Brain microvascular endothelial cell (primary cell): ENCODE data around the gene REST.
"Not testable (repeated sequence)": the region's sequence is repeated elsewhere in the genome, so short reads cannot be mapped to it uniquely, and the experiment has no call there.

Experiments used
- DNase-seq: peaks from one replicate; pipeline ENCODE4 v3.0.0-alpha.2; 2020
- H3K27ac ChIP-seq: fragments of 250-450 bp; sonication (Bioruptor Pico); 2 replicates; pipeline ENCODE4 v1.5.1; 2020; ENCODE audit warnings: mild to moderate bottlenecking, moderate library complexity
- H3K27me3 ChIP-seq: fragments of 250-450 bp; sonication (Bioruptor Pico); replicated peaks from 2 replicates; pipeline ENCODE4 v1.5.1; 2020; ENCODE audit warnings: mild to moderate bottlenecking
- H3K36me3 ChIP-seq: fragments of 250-450 bp; sonication (Bioruptor Pico); replicated peaks from 2 replicates; pipeline ENCODE4 v1.5.1; 2020; ENCODE audit warnings: mild to moderate bottlenecking
- H3K4me3 ChIP-seq: 2 replicates; pipeline ENCODE4 v1.5.1; 2011; ENCODE audit warnings: low read depth, mild to moderate bottlenecking, control low read depth, low read length, moderate library complexity
- in situ Hi-C: cut with HindIII; loops from 2 replicates; pipeline ENCODE4 v1.10.0; 2017; ENCODE audit warnings: low sequenced_read_pairs, low pct_ligation_motif_present
- TF ChIP-seq, protein P1 (sequence below): IDR thresholded peaks from 2 replicates; pipeline ENCODE4 v1.5.1; 2011; ENCODE audit warnings: low read depth, mild to moderate bottlenecking, moderate library complexity, low read length, control low read depth, inconsistent platforms; ENCODE audit errors: missing control alignments

Gene REST

DNA sequence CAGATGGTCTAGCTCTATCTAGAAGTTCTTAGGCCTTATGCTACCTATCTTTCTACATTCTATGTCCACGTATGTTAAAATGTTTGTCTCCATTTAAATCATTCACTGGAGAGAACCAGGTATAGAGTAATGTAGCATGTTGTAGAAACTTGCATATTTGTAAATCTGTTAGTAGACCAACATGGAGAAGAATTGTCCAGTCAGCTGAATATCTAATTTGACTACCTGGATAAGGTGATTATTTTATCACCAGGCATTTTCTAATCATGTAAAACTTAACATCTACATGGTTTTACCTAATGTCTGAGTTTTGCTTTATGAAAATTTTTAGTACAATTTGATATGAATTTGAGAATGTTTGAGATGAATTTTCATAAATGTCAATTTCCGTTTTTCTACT lies 19.5 kb downstream of the REST start:
- Histone ChIP-seq H3K36me3 (peaks cover 29% of the 10 kb centered on the region), H3K27ac (no peak overlapping the region), H3K4me3 (no peak overlapping the region), H3K27me3 (no peaks in the 10 kb centered on the region)
- TF ChIP-seq, protein P1, sequence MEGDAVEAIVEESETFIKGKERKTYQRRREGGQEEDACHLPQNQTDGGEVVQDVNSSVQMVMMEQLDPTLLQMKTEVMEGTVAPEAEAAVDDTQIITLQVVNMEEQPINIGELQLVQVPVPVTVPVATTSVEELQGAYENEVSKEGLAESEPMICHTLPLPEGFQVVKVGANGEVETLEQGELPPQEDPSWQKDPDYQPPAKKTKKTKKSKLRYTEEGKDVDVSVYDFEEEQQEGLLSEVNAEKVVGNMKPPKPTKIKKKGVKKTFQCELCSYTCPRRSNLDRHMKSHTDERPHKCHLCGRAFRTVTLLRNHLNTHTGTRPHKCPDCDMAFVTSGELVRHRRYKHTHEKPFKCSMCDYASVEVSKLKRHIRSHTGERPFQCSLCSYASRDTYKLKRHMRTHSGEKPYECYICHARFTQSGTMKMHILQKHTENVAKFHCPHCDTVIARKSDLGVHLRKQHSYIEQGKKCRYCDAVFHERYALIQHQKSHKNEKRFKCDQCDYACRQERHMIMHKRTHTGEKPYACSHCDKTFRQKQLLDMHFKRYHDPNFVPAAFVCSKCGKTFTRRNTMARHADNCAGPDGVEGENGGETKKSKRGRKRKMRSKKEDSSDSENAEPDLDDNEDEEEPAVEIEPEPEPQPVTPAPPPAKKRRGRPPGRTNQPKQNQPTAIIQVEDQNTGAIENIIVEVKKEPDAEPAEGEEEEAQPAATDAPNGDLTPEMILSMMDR: no peak
- in situ Hi-C loops: no loop called here
- no peak for DNase-seq

DNA sequence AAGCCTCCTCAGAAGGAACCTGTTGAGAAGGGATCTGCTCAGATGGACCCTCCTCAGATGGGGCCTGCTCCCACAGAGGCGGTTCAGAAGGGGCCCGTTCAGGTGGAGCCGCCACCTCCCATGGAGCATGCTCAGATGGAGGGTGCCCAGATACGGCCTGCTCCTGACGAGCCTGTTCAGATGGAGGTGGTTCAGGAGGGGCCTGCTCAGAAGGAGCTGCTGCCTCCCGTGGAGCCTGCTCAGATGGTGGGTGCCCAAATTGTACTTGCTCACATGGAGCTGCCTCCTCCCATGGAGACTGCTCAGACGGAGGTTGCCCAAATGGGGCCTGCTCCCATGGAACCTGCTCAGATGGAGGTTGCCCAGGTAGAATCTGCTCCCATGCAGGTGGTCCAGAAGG lies 22.9 kb downstream of the REST start:
- in situ Hi-C loops: no loop called here
- H3K27me3 ChIP-seq: no peaks in the 10 kb centered on the region
- peaks cover 23% of the 10 kb centered on the region for H3K36me3 ChIP-seq
- DNase-seq: no peak
- no peak overlapping the region for H3K4me3 ChIP-seq
- no peak overlapping the region for H3K27ac ChIP-seq
- TF ChIP-seq, protein P1: no peak

DNA sequence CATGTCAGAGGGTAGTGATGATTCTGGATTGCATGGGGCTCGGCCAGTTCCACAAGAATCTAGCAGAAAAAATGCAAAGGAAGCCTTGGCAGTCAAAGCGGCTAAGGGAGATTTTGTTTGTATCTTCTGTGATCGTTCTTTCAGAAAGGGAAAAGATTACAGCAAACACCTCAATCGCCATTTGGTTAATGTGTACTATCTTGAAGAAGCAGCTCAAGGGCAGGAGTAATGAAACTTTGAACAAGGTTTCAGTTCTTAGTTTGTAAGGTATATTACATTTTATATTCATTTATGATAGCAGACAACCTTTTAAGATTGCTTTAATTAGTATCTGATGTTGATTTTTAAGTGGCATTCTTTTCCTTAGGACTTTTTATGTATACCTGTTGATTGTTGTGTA lies 24.2 kb downstream of the REST start:
- H3K27me3 ChIP-seq: no peaks in the 10 kb centered on the region
- peaks cover 23% of the 10 kb centered on the region for H3K36me3 ChIP-seq
- DNase-seq: no peak
- H3K4me3 ChIP-seq: no peak overlapping the region
- in situ Hi-C loops: no loop called here
- TF ChIP-seq, protein P1: no peak
- H3K27ac ChIP-seq: no peak overlapping the region

DNA sequence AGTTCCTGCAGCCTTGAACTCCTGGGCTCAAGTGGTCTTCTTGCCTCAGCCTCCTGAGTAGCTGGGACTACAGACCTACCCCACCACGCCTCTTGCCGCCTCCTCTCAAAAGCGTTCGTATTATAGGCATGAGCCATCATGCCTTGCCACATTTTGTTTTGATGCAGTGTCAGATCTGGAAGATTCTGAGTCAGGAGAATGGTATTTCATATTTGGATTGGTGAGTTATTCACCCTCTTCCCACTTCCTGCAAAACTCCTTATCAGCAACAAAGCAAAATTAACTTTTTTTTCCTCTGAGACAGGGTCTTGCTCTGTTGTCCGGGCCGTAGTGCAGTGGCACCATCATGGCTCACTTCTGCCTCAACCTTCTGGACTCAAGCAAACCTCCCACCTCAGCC lies 29.6 kb downstream of the REST start:
- DNase-seq: peak; percentile 84
- Histone ChIP-seq H3K4me3 (no peak overlapping the region), H3K36me3 (peaks cover 2% of the 10 kb centered on the region), H3K27ac (no peak overlapping the region), H3K27me3 (no peaks in the 10 kb centered on the region)
- in situ Hi-C loops: no loop called here
- TF ChIP-seq, protein P1: no peak

DNA sequence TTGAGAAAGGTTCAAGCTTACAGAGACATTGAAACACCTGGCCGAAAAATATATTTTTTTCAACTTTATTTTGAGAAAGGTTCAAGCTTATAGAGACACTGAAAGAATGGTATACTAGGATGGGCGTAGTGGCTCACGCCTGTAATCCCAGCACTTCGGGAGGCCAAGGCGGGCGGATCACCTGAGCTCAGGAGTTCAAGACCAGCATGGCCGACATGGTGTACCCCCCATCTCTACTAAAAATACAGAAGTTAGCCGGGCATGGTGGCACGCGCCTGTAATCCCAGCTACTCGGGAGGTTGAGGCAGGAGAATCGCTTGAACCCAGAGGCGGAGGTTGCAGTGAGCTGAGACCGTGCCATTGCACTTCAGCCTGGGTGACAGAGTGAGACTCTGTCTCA lies 32.1 kb downstream of the REST start:
- H3K27ac ChIP-seq, H3K4me3 ChIP-seq, H3K36me3 ChIP-seq, H3K27me3 ChIP-seq, DNase-seq, in situ Hi-C loops: not testable (repeated sequence)

DNA sequence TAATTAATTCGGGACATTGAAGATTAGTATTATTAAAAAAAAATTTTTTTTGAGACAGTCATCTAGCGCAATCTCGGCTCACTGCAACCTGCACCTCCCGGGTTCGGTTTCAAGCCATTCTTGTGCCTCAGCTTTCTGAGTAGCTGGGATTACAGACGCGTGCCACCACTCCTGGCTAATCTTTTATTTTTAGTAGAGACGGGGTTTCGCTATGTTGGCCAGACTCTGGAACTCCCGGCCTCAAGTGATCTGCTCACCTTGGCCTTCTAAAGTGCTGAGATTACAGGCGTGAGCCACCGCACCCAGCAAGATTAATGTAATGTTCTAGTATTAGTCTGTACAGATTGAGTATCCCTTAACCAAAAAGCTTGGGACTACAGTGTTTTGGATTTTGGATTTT lies 32.7 kb downstream of the REST start:
- no peak overlapping the region for H3K27ac ChIP-seq
- no peak for DNase-seq
- peaks cover 2% of the 10 kb centered on the region for H3K36me3 ChIP-seq
- H3K4me3 ChIP-seq: no peak overlapping the region
- in situ Hi-C loops: no loop called here
- TF ChIP-seq, protein P1: no peak
- H3K27me3 ChIP-seq: no peaks in the 10 kb centered on the region

DNA sequence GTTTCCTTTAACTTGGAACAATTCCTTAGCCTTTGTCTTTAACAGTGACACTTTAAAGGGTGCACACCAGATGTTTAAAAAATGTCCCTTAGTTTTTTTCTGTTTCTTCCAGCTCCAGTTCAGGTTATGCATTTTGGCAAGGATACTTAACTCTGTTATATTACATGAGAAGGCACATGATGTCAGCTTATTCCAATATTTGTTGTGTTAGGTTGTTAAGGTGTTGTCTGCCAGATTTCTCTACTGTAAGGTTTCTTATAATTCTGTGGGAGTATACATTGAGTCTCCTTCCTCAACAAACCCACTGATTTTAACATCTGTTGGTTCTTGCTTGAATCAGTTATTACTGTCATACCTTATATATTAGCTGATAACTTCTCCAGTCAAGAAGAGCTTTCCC lies 33.3 kb downstream of the REST start:
- in situ Hi-C loops: no loop called here
- TF ChIP-seq, protein P1: no peak

More for the DNA sequence above, 33.3 kb downstream of the REST start:
- no peak overlapping the region for H3K4me3 ChIP-seq
- no peaks in the 10 kb centered on the region for H3K27me3 ChIP-seq
- DNase-seq: no peak
- H3K36me3 ChIP-seq: peaks cover 2% of the 10 kb centered on the region
- no peak overlapping the region for H3K27ac ChIP-seq
